NCI-H82 treated with DMSO at 0.1 percent for 48 hours (cell line): ENCODE measurements around the gene KIF26B.
"Not testable (repeated sequence)": the region's sequence is repeated elsewhere in the genome, so short reads cannot be mapped to it uniquely, and the experiment has no call there.

ENCODE experiments used
- DNase-seq: peaks from one replicate; lab custom pipeline; 2025; ENCODE audit not compliant: unreplicated experiment; lab: John Stamatoyannopoulos, UW

KIF26B gene

DNA sequence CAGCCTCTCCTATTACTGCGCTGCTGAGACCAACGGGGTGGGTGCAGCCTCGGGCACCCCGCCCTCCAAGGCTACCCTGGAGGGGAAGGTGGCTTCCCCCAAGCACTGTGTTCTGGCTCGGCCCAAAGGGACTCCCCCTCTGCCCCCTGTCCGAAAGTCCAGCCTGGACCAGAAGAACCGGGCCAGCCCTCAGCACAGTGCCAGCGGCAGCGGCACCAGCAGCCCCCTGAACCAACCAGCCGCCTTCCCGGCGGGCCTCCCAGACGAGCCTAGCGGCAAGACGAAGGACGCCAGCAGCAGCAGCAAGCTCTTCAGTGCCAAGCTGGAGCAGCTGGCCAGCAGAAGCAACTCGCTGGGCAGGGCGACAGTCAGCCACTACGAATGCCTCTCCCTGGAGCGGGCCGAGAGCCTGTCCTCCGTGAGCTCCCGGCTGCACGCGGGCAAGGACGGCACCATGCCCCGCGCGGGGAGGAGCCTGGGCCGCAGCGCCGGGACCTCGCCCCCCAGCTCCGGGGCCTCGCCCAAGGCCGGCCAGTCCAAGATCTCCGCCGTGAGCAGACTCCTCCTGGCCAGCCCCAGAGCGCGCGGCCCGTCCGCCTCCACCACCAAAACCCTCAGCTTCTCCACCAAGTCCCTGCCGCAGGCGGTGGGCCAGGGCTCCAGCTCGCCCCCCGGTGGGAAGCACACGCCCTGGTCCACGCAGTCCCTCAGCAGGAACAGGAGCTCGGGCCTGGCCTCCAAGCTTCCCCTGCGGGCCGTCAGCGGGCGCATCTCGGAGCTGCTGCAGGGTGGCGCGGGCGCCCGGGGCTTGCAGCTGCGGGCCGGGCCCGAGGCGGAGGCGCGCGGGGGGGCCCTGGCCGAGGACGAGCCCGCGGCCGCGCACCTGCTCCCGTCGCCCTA, 533.1 kb downstream of the KIF26B start:
- no peak for DNase-seq

DNA sequence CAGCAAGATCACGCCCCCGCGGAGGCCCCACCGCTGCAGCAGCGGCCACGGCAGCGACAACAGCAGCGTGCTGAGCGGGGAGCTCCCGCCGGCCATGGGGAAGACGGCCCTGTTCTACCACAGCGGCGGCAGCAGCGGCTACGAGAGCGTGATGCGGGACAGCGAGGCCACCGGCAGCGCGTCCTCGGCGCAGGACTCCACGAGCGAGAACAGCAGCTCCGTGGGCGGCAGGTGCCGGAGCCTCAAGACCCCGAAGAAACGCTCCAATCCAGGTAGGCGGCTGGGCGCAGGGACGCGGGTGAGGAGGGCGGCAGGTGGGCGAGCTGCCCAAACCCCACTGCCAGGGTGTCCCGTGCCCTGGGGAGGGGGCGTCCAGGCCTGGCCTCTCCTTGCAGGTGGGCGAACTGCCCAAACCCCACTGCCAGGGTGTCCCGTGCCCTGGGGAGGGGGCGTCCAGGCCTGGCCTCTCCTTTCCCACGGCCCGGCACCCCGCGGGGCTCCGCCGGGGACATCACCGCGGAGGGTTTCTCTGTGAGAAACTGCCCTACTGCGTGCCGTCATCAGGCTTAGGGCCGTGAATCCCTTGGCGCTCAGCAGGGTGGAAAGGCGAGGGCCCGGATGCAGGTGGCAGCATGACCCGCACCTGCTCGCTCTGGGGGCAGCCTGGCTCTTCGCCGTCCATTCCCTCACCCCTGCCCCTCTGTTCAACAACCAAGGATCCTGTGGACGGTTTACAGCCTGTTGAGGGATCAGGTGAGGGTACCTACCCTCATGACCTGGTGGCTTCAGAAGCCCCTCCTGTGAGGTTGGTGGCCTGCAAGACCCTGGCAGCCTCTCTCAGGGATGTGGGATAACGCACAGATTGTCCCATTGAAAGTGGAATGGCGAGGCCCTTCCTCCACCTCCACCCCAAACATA, 534.0 kb downstream of the KIF26B start:
- DNase-seq, result no peak

DNA sequence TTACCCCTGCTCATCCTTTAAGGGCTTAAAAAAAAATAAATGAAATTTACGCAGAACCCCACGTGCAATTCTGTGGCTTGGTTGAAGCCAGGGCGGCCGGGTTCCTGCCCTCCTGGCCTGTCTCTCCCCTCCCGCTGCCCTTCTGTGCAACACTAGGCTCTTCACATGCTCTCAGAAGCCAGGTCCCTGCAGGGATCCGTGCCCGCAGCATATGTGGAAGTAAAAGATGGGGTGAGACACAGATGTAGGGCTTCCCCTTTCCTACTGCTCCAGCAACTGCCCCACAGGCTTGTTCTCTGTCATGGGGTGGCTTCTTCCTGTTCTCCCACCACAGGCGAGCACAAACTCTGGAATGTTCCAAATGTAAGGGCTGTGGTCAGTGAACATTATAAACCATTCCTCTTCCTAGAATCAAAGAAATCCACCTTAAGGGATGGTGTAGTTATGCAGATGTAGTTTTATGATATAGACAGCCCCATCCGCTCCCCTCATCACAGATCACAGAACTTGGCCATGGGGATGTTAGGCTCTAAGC, 535.4 kb downstream of the KIF26B start:
- no peak for DNase-seq

DNA sequence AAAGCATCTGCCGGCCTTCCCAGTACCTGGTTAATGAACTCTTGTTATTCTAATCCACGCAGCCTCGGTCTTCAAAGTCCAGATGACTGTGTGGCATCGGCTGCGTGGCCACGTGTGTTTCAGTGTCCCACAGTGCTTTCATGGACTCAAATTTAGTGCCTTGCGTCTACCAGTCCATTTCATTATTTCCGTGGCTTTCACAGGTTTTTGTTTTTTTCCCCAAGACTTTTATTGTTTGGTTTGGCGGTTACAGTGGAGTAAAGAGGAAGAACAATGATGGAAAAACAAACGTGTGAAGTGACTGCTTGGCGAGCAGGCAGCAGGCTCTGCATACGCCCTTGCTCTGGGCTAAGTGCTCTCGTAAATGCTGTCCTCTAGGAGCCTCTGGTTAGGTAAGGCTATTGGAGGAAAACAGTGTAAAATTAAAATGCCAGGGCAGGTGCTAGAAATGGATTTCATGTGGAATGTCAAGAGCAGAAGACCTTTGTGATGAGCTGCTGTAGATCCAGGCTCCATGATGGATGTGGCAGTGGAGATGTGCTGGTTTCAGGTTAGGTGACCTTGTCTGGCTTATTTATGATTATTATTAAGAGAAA, 536.3 kb downstream of the KIF26B start:
- DNase-seq, result no peak

DNA sequence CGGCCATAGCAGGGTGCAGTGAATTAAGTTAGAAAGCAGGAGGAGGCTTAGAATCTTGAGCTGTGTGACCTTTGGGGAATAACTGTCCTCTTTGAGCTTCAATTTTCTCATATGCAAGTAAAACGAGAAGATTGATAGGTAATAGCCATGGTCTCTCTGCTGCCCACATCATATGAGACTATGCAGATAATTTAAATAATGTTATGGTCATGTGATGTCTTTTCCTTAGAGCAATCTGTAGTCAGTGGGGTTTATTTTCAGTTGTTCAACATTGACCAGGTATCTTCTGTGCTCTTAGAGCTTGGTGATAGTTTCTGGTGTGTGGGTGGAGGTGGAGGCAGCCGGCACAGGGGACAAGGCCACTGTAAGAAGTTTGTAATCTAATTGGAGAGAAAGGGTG, 537.1 kb downstream of the KIF26B start:
- DNase-seq, result no peak

DNA sequence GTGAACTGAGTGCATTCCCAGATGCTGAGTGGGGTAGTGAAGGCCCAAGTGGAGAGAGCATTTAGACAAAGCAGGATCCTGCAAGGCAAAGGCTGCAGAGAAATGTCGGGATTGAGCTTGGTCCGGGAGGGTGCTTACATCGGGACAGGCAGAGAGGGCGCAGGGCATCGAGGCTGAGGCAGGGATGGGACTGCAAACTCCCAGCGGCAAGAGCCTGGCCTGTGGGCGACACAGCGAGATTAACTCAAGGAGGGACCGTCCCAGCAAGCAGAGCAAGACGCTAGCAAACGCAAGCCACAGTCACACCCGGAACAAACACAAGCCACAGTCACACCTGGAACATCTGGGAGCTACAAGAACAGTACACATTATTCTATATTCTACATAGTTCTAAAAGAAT, 537.5 kb downstream of the KIF26B start:
- DNase-seq, result no peak

DNA sequence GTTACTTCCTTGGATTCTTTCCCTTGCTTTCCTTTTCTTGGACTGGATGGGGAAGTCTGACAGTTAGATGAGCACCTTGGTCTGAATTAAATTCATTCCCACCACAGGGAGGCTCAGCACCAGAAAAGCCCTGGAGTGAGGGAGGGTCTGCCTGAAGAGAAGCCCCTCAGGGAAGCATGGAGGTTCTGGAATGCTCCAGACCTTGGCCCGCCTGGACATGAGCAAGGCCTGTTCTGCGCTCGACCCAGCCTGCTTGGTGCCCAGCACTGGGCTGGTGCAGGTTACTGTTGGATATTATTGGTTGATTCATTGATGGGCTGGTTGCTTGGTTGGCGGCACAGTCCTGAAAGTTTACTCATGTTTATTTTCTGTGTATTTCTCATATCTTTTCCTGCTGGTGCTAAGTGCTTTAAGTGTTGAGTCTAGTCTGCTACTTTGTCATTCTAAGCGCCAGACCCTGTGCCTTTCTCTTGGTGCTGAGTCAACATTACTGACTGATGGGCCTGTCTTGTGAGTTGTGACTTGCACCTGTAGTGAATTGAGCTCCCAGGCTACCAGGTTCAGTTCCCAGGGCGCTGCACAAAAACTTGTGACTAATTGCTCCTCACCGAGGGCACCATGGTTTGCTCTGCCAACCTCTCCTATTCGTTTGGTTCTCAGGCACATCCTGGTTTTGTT, 538.5 kb downstream of the KIF26B start:
- no peak for DNase-seq

DNA sequence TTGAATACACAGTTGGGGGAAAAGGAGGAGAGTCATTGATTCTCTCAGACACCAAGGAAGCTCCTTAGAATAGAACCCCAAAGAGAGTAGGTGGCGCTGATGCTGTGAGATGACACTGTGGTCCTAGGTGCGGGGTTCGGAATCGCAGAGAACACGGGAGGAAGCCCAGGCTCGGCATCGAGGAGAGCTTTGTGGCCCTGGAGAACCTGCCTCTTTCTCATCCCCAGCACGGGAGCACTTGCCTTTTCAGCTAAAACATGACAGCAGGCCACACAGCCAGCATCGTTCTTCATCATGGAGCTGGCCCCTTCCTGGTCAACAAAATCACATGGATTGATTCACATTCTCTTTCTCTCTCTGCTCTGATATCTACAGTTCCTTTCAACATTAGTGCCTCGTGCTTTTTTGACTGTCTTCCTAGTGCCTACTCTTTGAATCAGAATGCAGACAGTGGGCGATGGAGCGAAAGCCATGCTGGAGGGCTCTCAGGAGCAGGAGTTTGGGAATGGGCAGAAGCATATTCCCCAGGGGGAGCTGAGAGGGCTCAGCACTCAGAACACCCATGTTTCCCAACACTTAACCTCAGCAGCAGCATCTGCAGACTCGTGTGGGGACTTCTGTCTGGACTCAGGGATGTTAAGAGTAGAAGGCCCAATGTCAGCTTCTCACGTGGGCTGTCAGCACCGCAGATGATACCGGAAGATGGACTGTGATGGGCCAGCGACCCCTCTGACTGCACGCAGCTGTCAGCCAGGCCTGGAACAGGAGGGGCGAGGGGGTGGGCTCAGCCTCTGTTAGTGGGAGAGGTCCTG, 539.4 kb downstream of the KIF26B start:
- DNase-seq, result no peak

DNA sequence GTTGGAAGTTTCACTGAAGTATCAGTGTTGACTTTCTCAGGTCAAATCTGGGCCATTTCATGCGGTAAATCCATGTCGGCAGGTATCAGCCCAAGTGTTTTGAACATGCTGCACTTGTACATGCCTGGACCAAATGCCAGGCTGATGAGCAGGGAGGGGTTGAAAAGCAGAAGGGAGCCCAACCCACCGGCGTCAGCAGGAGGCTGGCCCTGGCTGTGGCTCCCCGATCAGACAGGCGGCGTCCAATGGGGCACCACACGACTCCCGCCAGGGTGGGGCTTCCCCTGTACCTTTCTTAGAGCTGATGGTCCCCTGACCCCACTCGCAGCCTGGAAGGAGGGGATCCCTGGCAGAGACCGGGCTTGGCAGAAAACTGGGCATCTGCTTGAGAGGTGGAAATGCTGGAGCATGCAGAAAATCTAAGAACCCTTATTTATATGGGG, 540.0 kb downstream of the KIF26B start:
- DNase-seq, result no peak

DNA sequence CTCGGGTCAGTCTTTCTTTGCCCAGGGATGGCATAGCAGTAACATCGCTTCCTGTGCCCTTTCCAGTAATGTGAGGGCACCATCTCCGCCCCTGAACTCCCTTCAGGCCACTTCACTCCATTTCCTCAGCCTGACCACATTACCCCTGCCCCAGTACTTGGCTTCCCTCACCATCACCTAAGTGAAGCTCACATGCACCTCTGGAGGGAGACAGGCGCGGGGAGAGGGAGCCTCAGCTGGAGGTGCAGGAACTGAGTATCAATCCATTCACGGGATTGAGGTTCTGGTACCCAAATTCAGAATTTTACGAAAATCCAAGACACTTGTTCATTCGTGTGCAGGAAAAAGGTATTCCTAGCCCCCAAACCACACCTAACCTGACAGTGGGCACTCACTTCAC, 540.4 kb downstream of the KIF26B start:
- no peak for DNase-seq

DNA sequence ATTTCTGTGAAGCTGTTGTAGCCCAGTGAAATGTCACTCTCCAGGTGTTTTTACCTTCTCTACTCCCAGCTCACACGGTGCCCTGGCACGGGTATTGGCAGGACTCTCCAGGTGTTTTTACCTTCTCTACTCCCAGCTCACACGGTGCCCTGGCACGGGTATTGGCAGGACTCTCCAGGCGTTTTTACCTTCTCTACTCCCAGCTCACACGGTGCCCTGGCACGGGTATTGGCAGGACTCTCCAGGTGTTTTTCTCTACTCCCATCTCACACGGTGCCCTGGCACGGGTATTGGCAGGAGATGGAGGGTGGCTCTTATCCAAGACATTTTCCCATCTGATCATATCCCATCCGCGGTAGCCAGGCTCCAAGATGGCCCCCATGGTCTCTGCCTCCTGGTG, 540.9 kb downstream of the KIF26B start:
- not testable (repeated sequence) for DNase-seq

DNA sequence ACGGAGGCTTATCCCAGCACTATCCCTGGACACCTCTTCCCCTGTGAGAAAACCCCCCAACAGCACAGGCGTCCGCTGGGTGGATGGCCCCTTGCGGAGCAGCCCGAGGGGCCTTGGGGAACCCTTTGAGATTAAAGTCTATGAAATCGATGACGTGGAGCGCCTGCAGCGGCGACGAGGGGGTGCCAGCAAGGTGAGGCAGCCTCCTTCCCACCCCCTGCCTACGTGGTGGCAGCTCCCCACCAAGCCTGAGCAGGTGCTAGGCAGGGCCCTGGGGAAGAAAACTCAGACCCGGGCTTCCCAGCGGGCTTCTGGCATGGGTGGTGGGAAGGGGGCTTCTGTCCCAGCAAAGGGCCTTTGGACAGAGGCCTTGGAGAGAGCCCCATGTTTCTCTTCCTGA, 543.3 kb downstream of the KIF26B start:
- DNase-seq, result no peak

DNA sequence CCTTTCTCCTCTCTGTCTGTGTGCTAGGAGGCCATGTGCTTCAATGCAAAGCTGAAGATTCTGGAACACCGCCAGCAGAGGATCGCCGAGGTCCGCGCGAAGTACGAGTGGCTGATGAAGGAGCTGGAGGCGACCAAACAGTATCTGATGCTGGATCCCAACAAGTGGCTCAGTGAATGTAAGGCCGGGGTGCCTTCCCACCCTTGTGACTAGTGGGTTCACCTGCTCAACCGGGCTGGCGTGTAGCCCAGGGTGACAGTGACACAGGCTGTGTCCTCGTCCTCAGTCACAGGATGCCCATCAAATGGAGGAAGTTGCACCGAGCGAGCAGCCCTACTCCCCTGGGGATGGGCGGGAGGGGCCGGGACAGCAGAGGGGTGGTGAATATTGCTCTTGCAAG, 544.1 kb downstream of the KIF26B start:
- DNase-seq, result no peak

DNA sequence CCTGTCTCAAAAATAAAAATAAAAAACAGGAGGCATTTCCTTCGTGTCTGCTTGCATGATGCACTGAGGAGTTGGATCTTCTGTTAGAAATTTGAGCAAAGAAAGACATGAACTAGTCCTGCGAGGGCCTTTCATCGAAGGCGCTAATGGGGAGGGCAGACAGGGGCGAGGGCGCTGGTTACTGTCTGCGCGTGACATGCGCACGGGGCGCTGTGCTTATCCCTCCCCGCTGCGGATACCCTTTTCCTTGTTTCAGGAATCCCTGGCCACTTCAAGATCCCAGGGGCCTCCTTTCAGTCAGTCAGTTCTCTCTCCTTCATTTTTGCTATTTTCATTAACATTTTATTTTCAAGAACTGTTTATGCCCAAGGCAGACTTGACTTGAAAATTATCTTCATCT, 545.8 kb downstream of the KIF26B start:
- no peak for DNase-seq

DNA sequence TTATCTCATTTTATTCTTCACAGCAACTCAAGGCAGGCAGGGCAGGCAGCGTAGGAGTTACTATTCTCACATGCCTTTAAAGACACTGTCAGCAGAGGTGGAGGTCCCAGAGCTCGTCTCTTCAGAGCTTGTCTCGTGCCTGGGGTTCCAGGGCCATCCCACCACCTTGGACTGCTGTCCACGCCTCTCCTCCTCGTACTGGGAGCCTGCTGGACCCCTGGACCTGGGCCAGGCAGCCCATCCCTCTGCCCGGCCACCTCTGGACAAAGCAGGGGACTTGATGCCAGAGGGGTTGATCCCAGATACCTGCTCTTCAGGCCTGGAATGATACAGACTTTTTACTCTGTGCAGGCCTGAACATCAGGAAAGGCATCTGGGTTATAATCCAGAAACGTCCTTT, 546.8 kb downstream of the KIF26B start:
- DNase-seq, result no peak

DNA sequence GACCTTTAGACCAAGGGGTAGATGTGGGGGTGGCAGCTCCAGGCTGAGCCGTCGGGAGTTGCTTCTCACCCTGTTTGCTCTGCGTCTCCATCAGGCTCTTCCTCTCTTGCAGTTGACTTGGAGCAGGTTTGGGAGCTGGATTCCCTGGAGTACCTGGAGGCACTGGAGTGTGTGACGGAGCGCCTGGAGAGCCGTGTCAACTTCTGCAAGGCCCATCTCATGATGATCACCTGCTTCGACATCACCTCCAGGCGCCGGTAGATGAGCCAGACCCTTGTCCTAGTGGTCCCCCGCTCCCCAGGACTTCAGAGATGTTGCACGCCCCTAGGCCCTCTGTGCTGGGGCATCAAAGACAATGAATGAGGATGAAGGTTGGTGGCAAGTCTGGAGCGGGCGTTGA, 547.6 kb downstream of the KIF26B start:
- DNase-seq, result no peak

DNA sequence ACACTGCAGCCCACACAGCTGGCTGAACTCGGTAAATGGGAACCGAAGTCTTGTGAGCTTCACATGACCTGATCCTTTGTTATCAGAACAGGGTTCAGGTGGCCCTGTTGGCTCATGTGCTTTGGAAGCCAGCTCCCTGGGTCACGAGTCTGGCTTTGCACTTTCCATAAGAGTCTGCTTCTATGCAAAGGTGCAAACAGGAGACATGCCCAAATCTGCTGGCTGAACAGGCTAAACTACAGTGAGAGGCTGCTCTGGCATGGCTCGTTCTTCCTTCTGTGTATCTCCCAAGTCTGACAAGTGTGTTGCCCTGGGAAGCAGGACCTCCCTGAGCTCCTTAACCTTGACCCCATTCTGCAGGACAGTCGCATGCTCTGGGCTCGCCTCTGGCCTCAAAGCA, 549.6 kb downstream of the KIF26B start:
- DNase-seq, result no peak

DNA sequence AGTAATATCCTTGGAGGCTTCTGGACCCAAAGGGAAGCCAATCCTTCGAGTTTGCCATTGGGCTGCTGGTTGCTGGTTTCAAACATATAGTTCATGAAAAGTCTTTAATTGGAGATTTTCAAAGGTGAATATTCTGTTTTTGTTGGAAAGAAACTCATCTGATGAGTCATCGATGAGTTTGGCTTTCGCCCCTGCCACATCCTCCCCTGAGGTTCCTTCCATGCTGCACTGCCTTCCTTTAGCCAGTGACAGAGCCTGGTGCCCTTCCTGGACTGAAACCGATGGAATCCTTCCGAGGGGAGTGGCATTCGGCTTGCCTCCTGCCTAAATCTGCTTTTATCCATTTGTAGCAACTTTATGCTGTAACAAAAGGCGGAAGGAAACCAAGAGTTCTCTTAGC, 550.0 kb downstream of the KIF26B start:
- no peak for DNase-seq

DNA sequence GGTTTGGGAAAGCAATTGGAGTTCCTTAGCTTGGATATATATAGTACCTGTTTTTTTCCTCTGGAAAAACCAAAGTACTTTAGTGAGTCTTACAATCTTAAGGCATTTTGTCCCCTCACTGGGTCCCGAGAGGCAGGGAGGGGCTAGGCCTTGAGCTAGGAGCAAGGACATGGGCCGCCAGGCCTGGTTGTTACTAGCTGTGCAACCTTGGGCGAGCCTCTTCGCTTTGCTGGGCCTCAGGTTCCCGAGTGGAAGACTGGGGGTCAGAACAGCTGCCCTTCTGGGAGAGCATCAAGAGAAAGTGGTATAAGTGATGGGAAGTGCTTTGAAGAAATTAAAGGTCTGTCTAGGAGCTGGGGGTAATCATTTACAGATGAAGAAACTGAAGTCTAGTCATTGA, 553.2 kb downstream of the KIF26B start:
- DNase-seq, result no peak
